Ascending aorta (tissue), 2 donors: ENCODE data around the gene ATMIN. TPM values are rescaled to one million over a fixed set of nuclear protein-coding genes. Genes with fewer than 3 reads are reported as not detected.
A peak's percentile ranks its signal among the peaks of the same experiment; 100 is the strongest.

ENCODE experiments used
- DNase-seq, 2 donors: peaks; one replicate each; pipeline ENCODE4 v3.0.0-alpha.2; 2019; ENCODE audit warnings: low spot score in 2 of 2
- H3K27ac ChIP-seq, 2 donors: fragments of 200-600 bp; sonication (generic); one replicate each; pipeline ENCODE4 v1.5.1; 2016 to 2017; ENCODE audit warnings: mild to moderate bottlenecking in 1 of 2
- H3K27me3 ChIP-seq: fragments of 200-600 bp; sonication (generic); one replicate; pipeline ENCODE4 v1.5.1; 2017
- H3K36me3 ChIP-seq, 2 donors: fragments of 200-600 bp; sonication (generic); one replicate each; pipeline ENCODE4 v1.5.1; 2016
- H3K4me1 ChIP-seq, 2 donors: fragments of 200-600 bp; sonication (generic); one replicate each; pipeline ENCODE4 v1.5.1; 2016 to 2017; ENCODE audit warnings: mild to moderate bottlenecking in 1 of 2
- H3K4me3 ChIP-seq, 2 donors: fragments of 200-600 bp; sonication (generic); one replicate each; pipeline ENCODE4 v1.5.1; 2016 to 2017; ENCODE audit warnings: mild to moderate bottlenecking in 1 of 2
- H3K9me3 ChIP-seq, 2 donors: fragments of 200-600 bp; sonication (generic); one replicate each; pipeline ENCODE4 v1.5.1; 2016
- intact Hi-C: fragments of 100-400 bp; cut with DNase I; formaldehyde crosslinking; loops from one replicate; pipeline ENCODE4 v1.15.1; 2023
- total RNA-seq: library from RNA; depleted of rRNA; stranded (reverse); fragments of >200 nt; gene quantifications from one replicate; pipeline ENCODE4 v1.1.0, GENCODE V29; 2016
- TF ChIP-seq, protein P1 (sequence below), 3 experiments: fragments of 200-600 bp in 2 of 3; fragments of 450-650 bp in 1 of 3; sonication (generic) in 2 of 3; IDR thresholded peaks; one replicate each; pipeline ENCODE4 v1.5.1; 2016 to 2019; ENCODE audit warnings: antibody characterized with exemption in 3 of 3, mild to moderate bottlenecking in 1 of 3, moderate library complexity in 1 of 3

ATMIN gene
- total RNA-seq, 1 donor from 2014 or later = 11.9 TPM

DNA sequence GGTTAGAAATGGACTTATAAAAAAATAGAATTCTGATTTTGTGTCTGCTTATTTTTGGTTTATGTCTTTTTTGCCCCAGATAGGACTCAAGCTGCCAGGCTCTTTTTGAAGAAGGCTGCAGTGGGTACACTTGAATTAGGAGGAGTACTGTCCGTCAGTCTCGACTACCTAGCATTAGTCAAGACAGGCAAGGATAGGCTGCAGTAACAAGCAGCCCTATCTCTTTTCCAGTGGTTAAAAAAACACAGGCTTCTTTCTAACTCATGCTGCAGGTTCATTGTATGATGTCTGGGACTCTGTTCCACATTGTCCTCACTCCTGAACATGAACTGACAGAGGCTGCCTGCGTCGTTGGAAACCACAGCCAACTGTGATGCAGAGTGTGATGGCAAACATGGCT lies 33.4 kb downstream of the ATMIN start:
- TF ChIP-seq, protein P1, sequence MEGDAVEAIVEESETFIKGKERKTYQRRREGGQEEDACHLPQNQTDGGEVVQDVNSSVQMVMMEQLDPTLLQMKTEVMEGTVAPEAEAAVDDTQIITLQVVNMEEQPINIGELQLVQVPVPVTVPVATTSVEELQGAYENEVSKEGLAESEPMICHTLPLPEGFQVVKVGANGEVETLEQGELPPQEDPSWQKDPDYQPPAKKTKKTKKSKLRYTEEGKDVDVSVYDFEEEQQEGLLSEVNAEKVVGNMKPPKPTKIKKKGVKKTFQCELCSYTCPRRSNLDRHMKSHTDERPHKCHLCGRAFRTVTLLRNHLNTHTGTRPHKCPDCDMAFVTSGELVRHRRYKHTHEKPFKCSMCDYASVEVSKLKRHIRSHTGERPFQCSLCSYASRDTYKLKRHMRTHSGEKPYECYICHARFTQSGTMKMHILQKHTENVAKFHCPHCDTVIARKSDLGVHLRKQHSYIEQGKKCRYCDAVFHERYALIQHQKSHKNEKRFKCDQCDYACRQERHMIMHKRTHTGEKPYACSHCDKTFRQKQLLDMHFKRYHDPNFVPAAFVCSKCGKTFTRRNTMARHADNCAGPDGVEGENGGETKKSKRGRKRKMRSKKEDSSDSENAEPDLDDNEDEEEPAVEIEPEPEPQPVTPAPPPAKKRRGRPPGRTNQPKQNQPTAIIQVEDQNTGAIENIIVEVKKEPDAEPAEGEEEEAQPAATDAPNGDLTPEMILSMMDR (IDR thresholded peaks at IDR 0.05) = no peak
- no peak overlapping the region for H3K4me3 ChIP-seq
- H3K27me3 ChIP-seq = no peaks in the 10 kb centered on the region
- H3K4me1 ChIP-seq = no peaks in the 10 kb centered on the region
- H3K27ac ChIP-seq = no peak overlapping the region
- no peak for DNase-seq
- intact Hi-C loops = no loop called here
- no peaks in the 10 kb centered on the region for H3K9me3 ChIP-seq
- H3K36me3 ChIP-seq = no peaks in the 10 kb centered on the region

DNA sequence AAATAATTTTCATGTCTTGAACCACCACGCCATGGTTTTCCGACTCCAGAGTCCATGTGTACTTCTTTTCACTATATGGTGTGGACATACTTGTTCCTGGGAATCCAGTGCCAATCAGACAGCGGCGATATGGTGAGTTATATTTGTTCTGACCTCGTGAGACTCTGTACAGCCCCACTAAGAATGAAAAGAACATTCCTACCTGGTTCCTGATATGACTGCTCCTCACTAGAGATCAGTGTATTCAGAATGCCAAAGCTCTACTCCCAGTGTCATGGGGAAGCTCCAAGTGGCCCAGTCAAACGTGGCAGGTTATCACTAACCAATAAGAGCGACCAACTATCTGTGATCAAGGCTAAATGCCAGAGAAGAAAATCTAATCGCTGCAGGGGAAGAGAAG lies 35.3 kb downstream of the ATMIN start:
- no peaks in the 10 kb centered on the region for H3K4me1 ChIP-seq
- intact Hi-C loops = no loop called here
- no peak for DNase-seq
- H3K27me3 ChIP-seq = no peaks in the 10 kb centered on the region
- H3K27ac ChIP-seq = no peak overlapping the region
- H3K9me3 ChIP-seq = no peaks in the 10 kb centered on the region
- H3K4me3 ChIP-seq = no peak overlapping the region
- no peaks in the 10 kb centered on the region for H3K36me3 ChIP-seq
- TF ChIP-seq, protein P1 (IDR thresholded peaks at IDR 0.05) = no peak

DNA sequence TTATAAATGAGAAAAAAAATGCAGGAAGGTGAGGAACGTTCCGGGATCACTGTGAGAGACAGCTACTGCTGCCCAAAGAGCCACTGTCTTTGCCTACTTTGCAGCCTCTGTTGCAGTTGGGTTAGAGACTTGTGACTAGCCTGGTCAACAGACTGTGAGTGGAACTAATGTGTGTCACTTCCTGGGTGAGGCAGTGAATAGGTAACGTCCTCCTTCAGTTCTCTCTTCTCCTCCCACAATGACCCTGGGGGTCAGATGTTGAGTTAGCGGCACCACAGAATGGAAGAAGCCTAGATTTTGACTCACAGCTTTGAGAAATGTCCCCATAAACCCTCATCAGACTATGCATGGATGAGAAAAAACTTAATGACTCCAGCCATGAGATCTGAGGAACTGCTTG lies 36.2 kb downstream of the ATMIN start:
- TF ChIP-seq, protein P1 (IDR thresholded peaks at IDR 0.05) = no peak

DNA sequence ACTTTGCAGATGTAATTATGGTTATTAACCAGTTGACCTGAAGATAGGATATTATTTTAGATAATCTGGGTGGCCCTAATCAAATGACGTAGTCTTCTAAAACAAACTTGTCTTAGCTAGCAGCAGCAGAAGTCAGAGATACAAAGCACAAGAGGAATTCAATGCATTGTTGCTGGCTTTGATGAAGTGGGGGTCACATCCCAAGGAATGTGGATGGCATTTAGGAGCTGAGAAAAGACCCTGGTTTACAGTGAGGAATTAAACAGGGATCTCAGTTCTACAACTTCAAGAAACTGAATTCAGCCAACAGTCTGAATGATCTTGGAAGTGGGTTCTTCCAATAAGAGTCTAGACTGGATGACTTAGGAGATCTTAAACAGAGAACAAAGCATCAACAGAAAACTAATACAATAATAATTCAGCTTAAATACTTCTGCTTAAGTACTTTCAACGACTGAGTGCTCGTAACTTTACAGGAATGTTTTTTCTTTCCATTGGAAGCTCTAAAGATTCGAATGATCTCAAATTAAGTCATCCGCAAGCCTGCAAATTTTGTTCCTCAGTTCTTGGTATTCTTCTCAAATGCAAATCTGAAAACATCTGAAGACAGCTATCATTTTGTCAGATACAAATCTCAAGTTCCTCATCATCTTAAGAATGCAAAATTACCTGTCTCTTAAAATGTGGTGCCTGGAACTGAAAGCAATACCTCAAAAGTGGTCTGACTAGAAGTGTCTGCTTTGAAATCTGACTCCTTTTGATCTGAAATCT lies 38.1 kb downstream of the ATMIN start:
- TF ChIP-seq, protein P1 (IDR thresholded peaks at IDR 0.05) = no peak
- intact Hi-C loops = no loop called here

More for the DNA sequence above, 36.2 kb downstream of the ATMIN start:
- Histone ChIP-seq H3K27ac (no peak overlapping the region), H3K36me3 (no peaks in the 10 kb centered on the region), H3K4me1 (no peaks in the 10 kb centered on the region), H3K4me3 (no peak overlapping the region), H3K27me3 (no peaks in the 10 kb centered on the region), H3K9me3 (no peaks in the 10 kb centered on the region)
- intact Hi-C loops = no loop called here
- DNase-seq = no peak

DNA sequence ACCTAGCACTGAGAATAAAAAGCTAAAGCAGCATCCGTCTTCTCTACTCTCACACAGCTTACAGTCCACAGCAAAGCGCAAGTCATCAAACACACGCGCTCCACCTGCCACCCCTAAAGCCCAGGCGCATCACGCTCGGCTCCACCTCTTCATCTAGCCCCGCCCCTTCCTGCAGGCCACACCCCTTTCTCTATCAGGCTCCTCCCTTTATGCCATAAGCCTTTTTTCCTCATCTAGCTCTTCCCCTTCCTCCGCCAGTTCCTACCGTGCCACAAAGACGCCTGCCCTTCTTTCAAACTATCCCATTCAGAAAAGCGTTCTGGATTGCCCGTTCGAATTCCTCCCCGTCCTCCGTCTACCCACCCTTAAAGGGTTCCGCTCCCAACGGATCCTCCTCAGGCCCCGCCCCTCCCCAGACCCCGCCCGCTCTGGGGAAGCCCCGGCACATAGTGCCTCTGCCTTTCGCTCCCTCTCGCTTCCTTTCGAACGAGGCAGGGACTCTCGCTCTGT lies 41.0 kb downstream of the ATMIN start:
- peak overlapping the region; percentile 96 to 99 for H3K27ac ChIP-seq
- DNase-seq = peak; percentile 40 to 93
- no peaks in the 10 kb centered on the region for H3K9me3 ChIP-seq
- no peaks in the 10 kb centered on the region for H3K27me3 ChIP-seq
- H3K36me3 ChIP-seq = no peaks in the 10 kb centered on the region
- peak overlapping the region; percentile 72 to 91 for H3K4me3 ChIP-seq
- TF ChIP-seq, protein P1 (IDR thresholded peaks at IDR 0.05) = no peak
- intact Hi-C loops = loop anchor here (1.0 to 5.0 kb wide), 8 partner anchors 20 to 536 kb away; partner anchors contain the start of genes ATMIN, CENPN, CMIP and DYNLRB2
- peaks cover 0 to 4% of the 10 kb centered on the region in 2 donors for H3K4me1 ChIP-seq

More for the DNA sequence above, 38.1 kb downstream of the ATMIN start:
- Histone ChIP-seq H3K36me3 (no peaks in the 10 kb centered on the region), H3K4me3 (no peak overlapping the region), H3K27me3 (no peaks in the 10 kb centered on the region), H3K27ac (no peak overlapping the region), H3K9me3 (no peaks in the 10 kb centered on the region), H3K4me1 (peaks cover 0 to 4% of the 10 kb centered on the region in 2 donors)
- no peak for DNase-seq
